Measurements from ENCODE around the gene RPTOR. TPM values are rescaled to one million over a fixed set of nuclear protein-coding genes. Genes with fewer than 3 reads are reported as not detected.

Gene RPTOR
- total RNA-seq, 6 donors from 2014 or later, result 26.8 to 109 (median 36.8) TPM

DNA sequence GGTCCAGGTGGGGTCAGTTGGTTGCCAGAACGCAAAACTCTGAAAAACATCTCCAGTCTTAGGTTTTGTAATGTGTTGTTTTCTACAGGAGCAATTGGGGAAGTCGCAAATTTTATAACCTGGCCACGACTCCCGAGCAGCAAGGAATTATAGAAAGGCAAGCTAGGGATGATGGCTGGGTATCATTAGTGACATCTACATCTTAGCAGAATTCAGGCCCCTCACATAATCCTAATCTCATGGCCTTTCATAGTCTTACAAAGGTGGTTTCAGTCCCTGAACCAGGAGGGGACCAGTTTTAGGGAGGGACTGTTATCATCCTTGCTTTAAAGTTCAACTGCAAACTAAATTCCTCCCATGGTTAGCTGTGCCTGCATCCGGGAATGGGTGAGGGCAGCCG is 117.9 kb downstream of the RPTOR start:
- no peak for ATAC-seq (ENCODE audit: low FRiP score in 2 of 2)
- Histone ChIP-seq H3K36me3 (no peaks in the 10 kb centered on the region), H3K27ac (no peak overlapping the region), H3K4me3 (no peak overlapping the region), H3K9me3 (peaks cover 0 to 2% (median under 1%) of the 10 kb centered on the region in 4 donors), H3K27me3 (no peaks in the 10 kb centered on the region), H3K4me1 (peaks cover 3 to 20% (median 17%) of the 10 kb centered on the region in 4 donors)
- WGBS, 2 donors, result 89 to 91% methylated on average over 6 of the region's 6 CpGs
- no peak for TF ChIP-seq POLR2A (IDR thresholded peaks at IDR 0.05)
- no peak for TF ChIP-seq POLR2AphosphoS5 (IDR thresholded peaks at IDR 0.05)
- no peak for TF ChIP-seq EP300 (IDR thresholded peaks at IDR 0.05)
- TF ChIP-seq, protein P1, sequence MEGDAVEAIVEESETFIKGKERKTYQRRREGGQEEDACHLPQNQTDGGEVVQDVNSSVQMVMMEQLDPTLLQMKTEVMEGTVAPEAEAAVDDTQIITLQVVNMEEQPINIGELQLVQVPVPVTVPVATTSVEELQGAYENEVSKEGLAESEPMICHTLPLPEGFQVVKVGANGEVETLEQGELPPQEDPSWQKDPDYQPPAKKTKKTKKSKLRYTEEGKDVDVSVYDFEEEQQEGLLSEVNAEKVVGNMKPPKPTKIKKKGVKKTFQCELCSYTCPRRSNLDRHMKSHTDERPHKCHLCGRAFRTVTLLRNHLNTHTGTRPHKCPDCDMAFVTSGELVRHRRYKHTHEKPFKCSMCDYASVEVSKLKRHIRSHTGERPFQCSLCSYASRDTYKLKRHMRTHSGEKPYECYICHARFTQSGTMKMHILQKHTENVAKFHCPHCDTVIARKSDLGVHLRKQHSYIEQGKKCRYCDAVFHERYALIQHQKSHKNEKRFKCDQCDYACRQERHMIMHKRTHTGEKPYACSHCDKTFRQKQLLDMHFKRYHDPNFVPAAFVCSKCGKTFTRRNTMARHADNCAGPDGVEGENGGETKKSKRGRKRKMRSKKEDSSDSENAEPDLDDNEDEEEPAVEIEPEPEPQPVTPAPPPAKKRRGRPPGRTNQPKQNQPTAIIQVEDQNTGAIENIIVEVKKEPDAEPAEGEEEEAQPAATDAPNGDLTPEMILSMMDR (IDR thresholded peaks at IDR 0.05), result no peak
- DNase-seq, result no peak

DNA sequence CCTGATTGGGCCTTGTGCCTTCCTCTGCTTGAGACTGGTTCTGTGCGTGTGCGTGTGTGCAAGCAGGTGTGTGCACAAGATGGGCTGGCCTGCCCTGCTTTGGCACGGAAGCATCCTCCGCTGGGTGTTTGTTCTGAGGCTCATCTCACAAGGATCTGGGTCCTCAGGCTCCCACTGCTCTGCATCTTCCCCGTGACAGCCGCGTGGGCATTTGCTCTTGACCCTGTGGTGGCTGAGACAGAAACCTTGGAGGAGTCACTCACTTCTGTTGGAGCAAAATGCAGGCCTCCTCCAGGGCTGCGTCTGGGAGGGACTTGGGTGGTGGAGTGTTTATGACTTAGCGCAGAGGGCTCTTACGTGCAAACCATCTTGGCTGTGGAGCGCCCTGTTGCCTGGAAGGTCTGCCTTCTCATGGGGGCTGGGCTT is 119.2 kb downstream of the RPTOR start:
- peak overlapping the region in 2 of 4 donors; percentile 9 to 81 for H3K27ac ChIP-seq
- TF ChIP-seq POLR2AphosphoS5 (IDR thresholded peaks at IDR 0.05), result no peak
- TF ChIP-seq, protein P1 (IDR thresholded peaks at IDR 0.05), result no peak
- TF ChIP-seq POLR2A (IDR thresholded peaks at IDR 0.05), result no peak
- TF ChIP-seq EP300 (IDR thresholded peaks at IDR 0.05), result no peak
- H3K4me1 ChIP-seq, result peaks cover 3 to 20% (median 17%) of the 10 kb centered on the region in 4 donors
- DNase-seq, result peak in 1 of 2 donors; percentile 79
- ATAC-seq (ENCODE audit: low FRiP score in 2 of 2), result peak; percentile 74 to 79
- H3K36me3 ChIP-seq, result no peaks in the 10 kb centered on the region
- H3K4me3 ChIP-seq, result peak overlapping the region in 1 of 4 donors; percentile 10
- H3K9me3 ChIP-seq, result no peaks in the 10 kb centered on the region
- 70 to 72% methylated on average over 10 to 11 of the region's 11 CpGs for WGBS, 2 donors
- H3K27me3 ChIP-seq, result no peaks in the 10 kb centered on the region

DNA sequence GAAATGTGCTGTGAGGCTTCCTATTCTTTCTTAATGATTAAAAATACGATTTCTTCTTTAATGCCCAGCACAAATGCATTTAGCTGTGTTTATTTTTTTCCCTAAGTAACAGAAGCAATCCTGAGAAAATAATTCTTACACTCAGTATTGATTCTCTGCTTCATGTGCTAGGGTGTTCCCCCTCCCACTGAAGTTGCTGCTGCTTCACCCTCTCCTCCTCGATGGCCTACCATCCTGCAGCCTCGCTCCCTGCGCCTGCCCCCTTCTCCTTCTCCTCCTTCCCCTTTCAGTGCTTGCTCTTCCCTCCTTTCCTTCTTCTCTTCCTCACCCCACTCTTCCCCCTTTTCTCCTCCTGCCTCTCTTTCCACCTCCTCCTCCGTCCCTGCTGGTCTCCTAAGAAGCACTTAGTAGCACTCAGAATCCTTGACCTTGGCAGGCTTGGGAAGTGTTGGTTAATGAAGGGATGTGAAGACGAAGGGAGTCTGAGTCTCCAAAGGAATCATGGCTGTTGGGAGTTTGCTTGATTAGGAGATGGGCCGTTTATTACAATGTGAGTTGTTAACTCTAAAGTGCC is 119.7 kb downstream of the RPTOR start:
- Histone ChIP-seq H3K9me3 (no peaks in the 10 kb centered on the region), H3K27me3 (no peaks in the 10 kb centered on the region), H3K4me1 (peaks cover 3 to 20% (median 17%) of the 10 kb centered on the region in 4 donors), H3K27ac (peak overlapping the region in 2 of 4 donors; percentile 9 to 81), H3K4me3 (peak overlapping the region in 1 of 4 donors; percentile 10), H3K36me3 (no peaks in the 10 kb centered on the region)
- no peak for TF ChIP-seq POLR2A (IDR thresholded peaks at IDR 0.05)
- no peak for TF ChIP-seq POLR2AphosphoS5 (IDR thresholded peaks at IDR 0.05)
- TF ChIP-seq, protein P1 (IDR thresholded peaks at IDR 0.05), result no peak
- TF ChIP-seq EP300 (IDR thresholded peaks at IDR 0.05), result no peak
- DNase-seq (peak in 1 of 2 donors; percentile 59), ATAC-seq (ENCODE audit: low FRiP score in 2 of 2) (peak in 1 of 2 donors; percentile 24)
- WGBS, 2 donors, result 35 to 42% methylated on average over 7 of the region's 7 CpGs

DNA sequence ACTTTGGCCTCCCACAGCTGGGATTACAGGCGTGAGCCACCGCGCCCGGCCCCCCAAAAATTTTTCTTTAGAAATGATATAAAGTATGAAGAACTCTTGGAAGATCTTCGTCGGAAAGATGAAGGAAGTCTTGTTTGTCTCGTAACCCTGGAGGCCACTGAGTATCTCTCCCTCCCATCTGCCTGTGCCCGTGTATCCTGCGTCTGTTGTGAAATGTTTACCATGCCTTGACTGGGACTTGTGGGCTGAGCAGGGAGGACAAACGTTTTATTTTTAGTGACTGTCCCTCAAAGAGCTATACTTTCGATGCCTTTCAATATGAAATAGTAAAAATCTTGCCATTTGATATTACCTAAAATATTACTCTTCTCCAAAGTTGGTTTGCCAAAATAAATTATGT is 121.2 kb downstream of the RPTOR start:
- 75 to 76% methylated on average over 11 of the region's 11 CpGs for WGBS, 2 donors
- Histone ChIP-seq H3K27me3 (no peaks in the 10 kb centered on the region), H3K9me3 (no peaks in the 10 kb centered on the region), H3K4me3 (no peak overlapping the region), H3K4me1 (peaks cover 3 to 20% (median 17%) of the 10 kb centered on the region in 4 donors), H3K27ac (no peak overlapping the region), H3K36me3 (no peaks in the 10 kb centered on the region)
- DNase-seq, result no peak
- no peak for ATAC-seq (ENCODE audit: low FRiP score in 2 of 2)
- no peak for TF ChIP-seq POLR2AphosphoS5 (IDR thresholded peaks at IDR 0.05)

DNA sequence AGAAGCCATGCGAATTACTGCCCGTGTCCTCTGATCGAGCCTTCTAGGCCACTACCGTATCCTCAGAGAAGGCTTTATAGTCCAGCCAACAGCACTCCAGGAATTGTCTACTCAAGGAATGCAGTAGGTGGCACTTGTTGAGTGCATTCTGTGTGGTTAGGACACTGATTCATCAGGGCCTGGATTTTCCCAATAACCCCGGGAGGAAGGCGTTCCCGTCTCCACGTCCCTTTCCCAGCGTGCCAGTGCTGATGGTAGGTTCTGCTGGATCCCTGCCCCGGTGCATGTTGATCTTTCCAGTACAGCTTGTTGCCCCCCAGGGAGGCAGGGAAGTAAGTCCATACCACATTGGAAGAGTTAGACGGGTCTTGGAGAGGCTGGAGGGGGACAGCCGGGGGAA is 122.2 kb downstream of the RPTOR start:
- Histone ChIP-seq H3K27ac (no peak overlapping the region), H3K36me3 (no peaks in the 10 kb centered on the region), H3K4me1 (peaks cover 3 to 29% (median 21%) of the 10 kb centered on the region in 4 donors), H3K9me3 (no peaks in the 10 kb centered on the region), H3K4me3 (no peak overlapping the region), H3K27me3 (no peaks in the 10 kb centered on the region)
- DNase-seq (no peak), ATAC-seq (ENCODE audit: low FRiP score in 2 of 2) (no peak)
- TF ChIP-seq, protein P1 (IDR thresholded peaks at IDR 0.05), result no peak
- TF ChIP-seq POLR2AphosphoS5 (IDR thresholded peaks at IDR 0.05) (no peak), EP300 (IDR thresholded peaks at IDR 0.05) (no peak), POLR2A (IDR thresholded peaks at IDR 0.05) (no peak)
- 96% methylated on average over 10 to 12 of the region's 12 CpGs for whole genome bisulfite sequencing, 2 donors

Measured in upper lobe of left lung (tissue), 6 donors.